Fibroblast of skin of right biceps (primary cell): ENCODE data around the gene ACSBG1.

Experiments
- DNase-seq: peaks from one replicate; pipeline ENCODE4 v3.0.0-alpha.2; 2013

The ACSBG1 gene

DNA sequence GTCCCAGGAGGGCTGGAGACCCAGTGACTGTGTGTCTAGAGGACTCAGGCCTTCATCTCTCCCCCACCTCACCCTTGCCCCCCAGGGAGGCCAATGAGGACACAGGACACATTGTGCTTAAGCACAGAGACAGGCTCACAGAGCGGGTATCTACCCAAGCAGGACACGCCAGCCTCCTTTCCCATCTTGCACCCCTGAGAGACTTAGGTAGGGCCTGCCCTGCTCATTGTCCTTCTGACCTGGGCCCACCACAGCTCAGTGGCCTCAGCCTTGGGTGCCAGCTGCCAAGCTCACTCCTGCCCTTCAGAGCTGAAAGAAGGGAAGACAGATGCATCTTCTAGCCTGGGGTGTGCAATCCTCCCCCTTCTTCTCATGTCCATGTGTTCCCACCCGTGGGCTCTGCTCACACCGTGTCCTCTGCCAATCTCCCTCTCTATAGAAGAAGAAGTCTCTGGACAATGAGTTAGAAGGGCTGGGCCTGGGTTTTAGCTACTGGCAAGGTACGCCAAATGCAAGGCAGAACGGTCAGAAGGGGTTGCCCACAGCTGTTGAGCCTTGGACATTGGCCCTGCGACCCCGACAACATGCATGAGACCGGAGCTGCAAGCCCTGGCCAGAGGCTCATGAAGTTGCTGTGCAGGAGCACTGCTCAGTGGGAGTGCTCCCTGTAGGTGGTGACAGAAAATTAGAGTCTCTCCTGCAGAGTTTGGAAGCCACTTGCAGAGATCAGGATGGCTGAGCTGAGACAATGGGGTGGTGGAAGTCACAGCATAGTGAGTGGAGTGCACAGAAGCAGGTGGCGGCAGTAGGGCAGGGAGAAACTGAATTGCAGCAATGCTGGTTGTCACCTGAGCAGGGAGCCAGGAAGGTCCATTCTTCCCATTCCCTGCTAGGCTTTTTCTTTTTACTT lies 32.8 kb downstream of the ACSBG1 start:
- no peak for DNase-seq

DNA sequence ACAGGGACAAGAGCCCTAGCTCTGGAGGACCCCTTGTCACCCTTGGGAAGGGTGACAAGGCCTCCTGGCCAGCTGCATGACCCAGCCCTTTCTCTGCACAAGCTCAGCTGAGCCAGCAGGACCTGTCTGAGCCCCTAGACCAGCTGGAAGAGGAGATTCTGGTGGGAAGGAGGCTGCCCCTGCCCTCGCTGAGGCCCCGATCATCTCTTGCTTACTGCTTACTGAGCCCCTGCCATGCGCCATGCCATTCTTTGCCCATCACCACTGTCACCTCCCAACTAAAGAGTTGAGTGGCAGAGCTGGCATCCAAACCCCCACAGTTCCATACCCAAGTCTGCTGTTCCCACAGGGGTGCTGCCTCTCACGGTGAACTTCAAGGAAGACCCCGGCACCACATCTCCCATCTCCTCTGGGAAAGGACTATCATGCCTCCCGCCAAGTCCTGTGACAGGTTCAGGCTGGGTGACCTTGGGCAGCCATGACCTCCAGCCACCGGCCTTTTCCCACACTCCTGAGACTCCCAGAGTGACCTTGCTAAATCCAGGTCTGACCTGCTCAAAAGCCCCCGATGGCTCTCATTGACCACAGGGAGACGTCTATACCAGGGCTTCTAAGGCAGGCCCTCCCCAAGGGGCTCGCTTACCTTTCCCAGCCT lies 34.0 kb downstream of the ACSBG1 start:
- no peak for DNase-seq

DNA sequence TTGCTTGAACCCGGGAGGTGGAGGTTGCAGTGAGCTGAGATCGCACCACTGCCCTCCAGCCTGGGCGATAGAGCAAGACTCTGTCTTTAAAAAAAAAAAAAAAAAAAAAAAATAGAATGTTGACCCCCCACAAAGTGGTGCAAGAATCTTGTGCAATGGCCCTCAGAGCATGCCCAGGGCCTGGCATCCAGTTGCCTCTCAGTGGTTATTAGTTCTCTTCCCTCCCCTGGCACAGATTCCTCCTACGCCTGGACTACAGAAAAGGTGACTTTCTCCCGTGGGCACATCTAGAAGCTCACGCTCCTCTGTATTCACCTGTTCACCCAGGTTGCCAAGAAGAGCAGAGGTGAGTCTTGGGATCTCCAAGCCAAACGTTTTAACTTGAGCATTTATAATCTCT lies 36.7 kb downstream of the ACSBG1 start:
- no peak for DNase-seq

DNA sequence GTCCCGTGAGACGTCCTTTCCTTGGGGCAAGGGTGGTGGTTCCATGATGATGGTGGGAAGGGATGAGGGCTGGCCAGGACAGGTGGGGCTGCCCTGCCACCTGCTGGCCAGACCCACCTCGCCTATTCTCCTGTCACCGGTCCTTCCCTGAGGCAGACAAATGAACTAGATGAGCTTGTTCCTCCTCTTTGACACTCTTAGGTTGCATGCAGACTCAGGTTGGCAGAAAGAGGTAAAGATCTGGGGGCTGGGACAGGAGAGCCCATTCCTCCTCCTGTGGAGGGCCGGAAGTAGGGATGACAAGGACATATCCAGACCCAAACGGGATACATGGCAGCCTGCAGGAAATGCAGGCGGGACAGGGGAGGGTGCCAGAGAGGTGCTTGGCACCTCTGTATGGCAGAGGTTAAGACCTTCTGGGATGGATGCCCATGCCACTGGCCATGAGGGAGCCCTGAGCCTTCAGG lies 38.6 kb downstream of the ACSBG1 start:
- DNase-seq = no peak

DNA sequence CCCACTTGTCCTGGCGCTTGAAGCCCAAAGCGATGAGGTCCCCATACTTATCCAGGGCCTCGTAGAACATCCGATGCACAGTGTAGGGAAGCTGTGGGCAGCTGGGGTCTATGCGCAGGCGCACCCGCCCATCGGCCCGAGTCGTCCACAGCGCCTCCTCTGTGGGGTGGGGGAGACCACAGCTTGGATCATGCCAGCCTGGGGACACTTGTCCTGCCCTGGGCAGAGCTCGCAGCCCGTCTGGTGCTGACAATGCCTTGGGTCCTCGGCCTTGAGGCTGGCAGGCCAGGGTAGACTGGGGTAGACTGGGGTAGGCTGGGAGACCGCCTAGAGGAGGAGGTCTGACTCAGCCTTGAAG lies 39.8 kb downstream of the ACSBG1 start:
- DNase-seq = no peak

DNA sequence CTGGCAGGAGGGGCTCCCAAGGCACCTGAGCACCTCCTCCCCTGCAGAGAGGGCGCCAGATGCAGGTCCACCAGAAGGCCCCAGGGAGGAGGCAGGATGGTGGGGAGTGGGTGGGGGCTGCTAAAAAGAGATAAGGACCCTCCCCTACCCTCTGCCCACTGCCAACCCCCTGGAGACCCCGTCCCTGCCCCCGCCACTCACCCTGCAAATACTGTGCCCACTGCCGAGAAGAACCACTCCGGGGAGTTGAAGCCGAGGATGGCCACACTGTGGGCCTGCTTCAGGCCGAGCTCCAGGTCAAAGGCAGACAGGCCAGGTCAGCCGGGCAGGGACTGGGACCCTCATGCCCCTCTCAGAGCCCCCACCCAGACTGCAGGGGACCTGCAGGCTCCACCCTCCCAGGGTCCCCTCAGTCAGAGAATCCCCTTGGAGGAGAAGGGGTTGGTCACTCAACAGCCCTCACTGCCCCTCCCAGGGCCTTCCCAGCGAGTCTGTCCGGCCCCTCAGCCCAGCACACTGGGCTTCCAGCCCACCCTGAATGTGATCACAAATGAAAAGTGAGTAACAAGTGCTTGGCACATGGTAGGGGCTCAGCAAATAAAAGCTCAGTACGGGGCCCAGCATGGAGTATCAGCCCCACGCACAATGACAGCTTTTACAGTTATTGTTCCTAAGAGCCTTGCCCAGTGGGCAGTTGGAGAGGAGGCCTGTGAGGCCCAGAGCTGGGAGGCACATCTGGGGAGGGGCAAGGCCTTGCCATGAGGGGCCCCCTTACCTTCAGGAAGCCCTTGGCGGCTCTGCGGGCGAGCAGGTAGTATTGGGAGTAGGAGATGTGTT lies 40.4 kb downstream of the ACSBG1 start:
- DNase-seq = no peak

DNA sequence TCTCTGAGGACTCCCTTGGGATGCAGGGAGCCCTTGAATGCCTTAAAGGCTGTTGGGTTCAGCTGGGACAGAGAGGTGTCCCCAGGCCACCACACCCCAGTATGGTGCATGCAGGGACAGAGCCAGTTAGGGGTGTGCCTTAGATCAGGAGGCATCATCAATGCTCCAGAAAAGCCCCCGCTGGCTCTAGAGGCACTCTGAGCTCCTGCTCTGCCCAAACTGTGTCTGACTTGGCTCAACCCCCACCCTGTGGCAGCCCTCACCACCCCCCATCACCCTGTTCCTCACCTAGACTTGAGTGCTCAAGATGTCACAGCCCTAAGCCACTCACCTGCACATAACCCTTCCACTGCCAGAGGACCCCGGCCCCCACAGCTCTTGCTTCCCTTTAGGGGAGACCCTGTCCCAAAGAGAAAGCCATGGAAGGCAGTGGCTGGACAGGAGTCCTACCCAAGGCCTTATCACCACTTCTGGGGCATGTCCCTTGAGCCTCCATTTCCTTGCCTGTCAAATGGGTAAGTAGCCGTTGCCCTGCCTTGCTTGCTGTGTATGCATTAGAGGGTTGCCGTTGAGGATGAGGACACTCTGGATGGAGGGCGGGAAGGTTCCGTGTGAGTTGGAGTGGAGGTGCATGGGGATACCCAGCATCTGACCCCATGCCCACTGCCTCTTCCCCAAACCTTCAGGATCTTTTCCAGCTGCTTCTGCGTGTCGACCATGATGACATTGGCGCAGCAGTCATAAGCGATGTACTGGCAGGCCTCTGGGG lies 41.4 kb downstream of the ACSBG1 start:
- no peak for DNase-seq

DNA sequence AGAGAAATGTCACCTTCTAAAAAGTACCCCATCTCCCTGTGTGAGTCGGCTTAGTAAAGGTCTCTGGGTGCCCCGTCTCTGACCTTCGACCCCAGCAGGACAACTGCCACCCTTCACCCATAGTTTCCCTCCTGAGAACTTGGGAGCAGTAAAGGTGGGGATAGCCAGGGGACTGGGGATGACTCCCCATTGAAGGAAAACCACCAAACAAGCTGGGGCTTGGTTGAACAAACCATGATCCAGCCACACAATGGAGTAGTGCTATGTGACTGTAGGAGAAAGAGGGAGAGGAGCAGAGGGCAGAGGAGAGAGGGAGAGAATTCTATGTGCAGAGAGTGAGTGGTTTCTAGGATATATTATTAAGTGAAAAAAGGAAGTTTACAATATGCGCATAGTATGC lies 51.5 kb downstream of the ACSBG1 start:
- DNase-seq = no peak

DNA sequence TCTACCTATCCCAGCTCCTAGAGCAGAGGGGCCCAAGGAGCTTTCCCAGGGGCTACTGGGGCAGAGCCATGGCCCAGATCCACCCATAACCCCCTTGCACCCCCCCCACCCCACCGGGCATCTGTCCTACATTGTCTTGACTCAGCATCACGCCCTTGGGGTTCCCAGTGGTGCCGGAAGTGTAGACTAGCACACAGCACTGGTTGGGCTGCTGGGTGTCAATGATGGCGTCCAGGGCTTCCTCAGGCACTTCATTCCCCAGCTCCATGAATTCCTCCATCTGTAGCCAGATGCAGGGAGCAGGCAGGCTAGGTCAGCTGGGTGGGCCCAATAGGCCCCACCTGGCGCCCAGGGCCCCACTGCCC lies 52.0 kb downstream of the ACSBG1 start:
- no peak for DNase-seq

DNA sequence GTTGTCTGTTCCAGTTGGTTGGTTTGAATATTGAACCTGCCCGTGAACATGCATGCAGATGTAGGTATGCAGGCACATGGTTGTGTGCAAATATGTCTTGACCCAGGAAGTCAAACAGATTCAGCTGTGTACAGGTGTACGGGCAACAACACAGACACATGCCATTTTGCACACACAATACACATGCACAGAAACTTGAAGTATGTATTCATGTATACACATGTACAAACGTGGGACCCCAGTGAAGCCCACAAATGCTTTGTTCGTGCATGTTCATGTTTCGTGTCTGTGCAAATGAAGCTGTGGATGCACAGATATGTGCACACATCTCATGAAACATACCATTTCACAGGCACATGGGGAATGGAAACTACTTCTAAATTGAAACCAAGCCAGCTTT lies 54.5 kb downstream of the ACSBG1 start:
- DNase-seq = no peak

DNA sequence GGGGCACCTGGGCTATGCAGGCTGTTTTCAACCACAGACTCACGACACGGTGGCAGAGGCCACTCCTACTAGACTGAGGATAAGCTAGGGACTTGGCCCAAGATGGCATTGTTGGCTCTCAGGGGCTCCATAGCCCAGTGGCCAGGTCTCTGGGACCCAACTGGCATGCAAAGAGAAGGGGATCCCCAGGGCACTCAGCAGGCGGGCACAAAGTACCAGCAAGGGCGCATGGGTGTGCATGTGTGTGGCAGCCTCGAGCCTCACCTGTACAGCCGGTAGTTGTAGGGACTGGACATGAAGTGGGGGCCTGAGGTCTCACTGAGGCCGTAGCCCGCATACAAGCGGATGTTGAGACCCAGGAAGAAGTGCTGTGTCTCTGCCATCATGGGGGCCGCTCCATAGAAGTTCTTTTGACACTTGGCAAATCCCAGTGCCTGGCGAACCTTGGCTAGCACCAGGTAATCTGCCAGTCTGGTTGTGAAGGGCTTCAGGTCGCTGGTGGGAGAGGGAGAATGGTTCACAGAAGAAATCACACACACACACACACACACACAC lies 55.0 kb downstream of the ACSBG1 start:
- no peak for DNase-seq

DNA sequence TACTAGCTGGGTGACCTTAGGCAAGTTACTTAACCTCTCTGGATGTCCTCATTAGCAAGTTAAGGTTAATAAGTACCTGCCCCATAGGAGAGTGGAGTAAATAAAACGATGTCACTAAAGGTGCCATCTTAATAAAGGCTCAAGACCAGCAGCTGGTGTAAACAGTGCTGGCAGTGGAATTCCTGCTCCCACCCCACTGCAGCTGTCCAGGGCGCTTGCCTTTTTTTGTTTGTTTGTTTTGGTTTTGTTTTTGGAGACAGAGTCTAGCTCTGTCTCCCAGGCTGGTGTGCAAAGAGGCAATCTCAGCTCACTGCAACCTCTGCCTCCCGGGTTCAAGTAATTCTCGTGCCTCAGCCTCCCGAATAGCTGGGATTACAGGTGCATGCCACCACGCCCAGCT lies 56.3 kb downstream of the ACSBG1 start:
- no peak for DNase-seq

DNA sequence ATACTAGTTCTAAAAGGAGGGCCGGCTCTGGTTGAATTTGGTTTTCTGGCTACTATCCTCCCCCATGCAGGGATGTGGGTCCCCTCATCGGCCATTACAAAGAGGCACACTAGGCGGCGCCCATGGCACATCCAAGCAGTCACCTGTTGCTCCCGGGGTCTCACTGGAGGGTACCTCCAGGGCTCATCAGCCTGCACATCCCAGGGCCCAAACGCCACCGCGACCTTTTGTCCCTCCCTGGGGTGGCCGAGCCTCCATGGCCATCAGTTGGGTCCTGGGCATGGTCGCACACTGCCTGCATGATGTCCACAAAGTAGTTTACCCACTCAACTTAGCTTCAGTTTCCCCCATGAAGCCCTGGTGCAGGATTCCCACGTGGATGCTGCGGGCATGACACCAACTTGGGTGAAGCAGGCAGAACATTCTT lies 56.9 kb downstream of the ACSBG1 start:
- peak; percentile 12 for DNase-seq

DNA sequence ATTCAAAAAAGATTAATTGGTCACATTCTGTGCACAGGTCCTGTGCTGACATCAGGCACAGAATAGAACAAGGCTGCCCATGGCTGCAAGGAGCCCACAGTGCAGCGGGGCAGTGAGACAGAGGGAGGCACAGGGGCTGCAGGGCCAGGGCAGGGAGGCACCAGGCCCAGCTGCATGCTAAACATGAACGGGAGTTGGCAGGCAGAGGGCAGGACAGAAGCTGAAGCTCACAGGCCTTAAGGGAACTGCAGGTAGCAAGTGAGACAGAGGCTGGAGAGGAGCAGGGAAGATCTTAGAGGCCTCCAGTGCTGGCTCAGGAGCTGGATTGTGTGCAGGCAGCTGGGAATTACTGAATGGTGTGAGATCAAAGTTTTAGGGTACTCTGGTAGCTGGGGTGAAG lies 59.0 kb downstream of the ACSBG1 start:
- DNase-seq = no peak

DNA sequence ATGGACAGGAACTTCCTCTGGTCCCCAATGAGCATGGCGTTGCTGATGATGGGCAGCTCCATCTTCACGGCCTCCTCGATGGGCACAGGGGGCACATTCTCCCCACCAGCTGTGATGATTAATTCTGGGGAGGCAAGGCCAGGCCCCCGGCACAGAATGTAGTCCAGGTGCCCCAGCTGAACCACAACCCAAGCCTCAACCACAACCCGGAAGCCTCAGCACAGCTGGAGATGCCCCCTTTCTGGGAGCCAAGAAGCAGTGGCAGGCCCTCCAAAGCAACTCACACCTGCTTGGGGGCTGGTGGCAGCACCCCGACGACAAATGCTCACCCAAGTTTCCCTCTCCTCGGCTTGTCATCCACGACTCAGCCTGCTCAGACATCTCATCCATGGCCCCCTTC lies 60.0 kb downstream of the ACSBG1 start:
- DNase-seq = no peak

DNA sequence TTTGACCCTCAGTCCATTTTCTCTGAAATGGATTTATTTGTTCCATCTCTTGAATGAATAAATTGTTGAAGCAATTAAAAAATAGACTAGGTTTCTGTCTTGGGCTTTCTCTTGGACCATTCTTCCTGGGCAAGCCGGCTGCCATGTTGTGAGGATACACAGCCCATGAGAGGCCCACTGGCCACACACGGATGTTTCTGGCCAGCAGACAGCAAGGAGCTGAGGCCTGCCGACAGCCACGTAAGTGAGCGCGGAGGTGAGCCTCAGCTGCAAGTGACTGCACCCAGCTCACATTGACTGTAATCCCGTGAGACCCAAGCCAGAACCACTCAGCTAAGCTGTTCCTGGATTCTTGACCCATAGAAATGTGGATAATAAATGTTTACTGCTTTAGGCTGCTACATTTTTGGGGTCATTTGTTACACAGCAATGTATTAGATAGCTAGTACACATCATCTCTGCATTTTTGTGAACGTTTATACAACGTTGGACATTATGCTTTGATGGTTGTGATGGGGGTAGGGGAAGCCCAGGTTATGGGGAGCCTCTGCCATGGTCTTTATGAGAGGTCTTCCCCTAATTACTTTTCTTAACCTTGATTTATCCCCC lies 62.4 kb downstream of the ACSBG1 start:
- DNase-seq = no peak

DNA sequence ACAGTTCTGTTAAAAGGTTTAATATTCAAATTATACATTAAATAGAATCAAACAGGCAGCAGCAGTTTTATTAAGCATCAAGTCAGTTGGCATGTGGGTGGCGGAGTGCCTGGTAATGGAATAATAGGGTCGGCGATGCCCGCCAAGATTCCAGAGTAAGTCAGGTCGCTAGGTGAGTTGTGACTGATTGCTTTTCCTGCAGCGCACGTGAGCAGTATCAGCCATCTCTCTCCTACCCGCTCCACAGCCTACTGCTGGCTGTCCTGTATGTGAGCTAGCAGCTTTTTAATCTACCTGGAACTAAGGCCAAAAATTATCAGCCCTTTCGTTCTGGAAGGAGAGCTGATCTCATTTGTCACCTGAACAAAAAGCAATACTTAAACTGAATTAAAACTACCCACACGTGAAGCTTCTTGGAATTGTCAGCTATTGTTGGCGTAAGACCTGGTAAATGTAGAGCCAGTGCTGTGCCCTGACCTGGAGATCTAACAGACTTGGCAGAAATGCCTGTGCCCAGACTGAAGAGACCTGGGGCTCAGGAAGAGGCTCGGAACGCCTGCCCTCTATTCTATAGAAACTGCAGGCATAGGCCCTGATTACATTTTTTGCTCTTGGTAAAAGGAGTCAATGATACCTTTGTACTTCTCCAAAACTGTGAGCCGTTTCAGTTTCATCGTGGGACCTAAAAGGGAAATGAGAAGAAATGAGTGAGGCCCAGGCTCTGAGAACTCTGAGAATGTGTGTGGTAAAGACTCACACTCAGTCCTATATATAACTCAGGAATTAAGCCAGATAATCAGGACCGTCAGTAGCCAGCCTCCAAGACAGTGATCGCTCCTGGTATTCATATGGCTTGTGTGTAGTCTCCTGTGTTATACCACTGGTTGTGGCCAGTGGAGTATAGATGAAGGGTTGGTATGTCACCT lies 63.3 kb downstream of the ACSBG1 start:
- no peak for DNase-seq

DNA sequence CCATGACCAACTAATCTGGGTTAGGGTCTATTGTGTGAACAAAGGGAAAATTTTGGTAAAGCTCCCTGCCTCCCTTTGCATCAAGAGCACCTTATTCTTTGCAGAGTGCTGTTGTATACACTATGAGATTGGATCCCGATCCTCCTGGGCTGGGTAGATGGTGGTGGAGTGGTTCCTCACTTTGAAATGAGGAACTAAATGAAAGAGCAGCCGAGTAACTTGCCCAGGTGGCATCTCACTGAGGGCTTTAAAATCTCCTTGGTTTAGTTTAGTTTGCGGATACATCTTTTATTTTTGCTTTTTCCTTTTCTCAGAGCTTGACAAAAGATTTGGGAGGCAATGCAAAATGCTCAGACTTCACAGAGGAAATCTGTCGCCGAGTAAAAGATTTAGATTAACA lies 65.8 kb downstream of the ACSBG1 start:
- no peak for DNase-seq

DNA sequence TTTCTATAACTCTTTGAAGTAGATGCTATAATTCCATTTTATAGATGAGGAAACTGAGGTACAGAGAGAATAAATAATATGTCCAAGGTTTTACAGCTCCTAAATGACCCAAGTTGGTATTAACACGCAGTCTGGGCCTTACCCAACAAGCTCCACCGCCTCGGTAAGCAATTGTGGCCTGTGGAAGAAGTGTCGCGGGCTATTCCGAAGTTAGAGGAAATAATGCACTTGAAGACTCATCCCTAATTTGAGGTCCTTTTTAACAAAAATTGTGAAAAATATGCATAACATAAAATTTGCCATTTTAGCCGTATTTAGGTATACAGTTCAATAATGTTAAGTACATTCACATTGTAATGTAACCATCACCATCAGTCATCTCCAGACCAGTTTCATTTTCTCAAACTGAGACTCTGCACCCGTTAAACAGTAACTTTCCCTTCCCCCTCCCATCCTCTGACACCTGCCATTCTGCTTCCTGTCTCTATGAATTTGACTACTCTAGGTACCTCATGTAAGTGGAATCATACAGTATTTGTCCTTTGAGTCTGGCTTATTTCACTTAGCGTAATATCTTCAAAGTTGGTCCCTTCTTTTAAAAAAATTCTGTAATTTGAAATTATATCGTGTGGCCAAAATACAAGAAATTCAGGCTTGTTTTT lies 67.0 kb downstream of the ACSBG1 start:
- no peak for DNase-seq

DNA sequence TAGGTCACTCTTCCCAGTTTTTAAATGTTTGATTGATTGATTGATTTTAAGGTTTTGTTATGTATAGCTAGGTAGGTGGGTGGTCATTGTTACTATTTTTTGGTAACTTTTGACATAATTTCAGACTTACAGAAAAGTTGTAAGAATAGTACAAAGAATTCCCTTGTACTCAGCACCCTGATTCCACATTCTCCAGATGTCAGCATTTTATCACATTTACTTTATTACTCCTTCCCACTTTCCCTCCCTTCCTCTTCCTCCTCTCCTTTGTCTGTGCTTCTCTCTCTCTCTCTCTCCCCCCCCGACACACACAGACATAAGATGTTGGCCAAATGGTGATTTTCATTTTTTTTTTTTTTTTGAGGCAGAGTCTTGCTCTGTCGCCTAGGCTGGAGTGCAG lies 70.4 kb downstream of the ACSBG1 start:
- DNase-seq = no peak
